GM18508 (cell line): ENCODE measurements around the gene SLC12A6.
"Not testable (repeated sequence)": the region's sequence is repeated elsewhere in the genome, so short reads cannot be mapped to it uniquely, and the experiment has no call there.

ENCODE experiments used
- ATAC-seq: cut with Tn5 transposase; IDR thresholded peaks from one replicate; pipeline ENCODE4 v1.9.1; 2021; ENCODE audit warnings: moderate number of reproducible peaks; ENCODE audit not compliant: insufficient read depth, unreplicated experiment

Gene SLC12A6

GRCh38 chr15:34358948-34359347, 21.4 kb upstream of the SLC12A6 start:
- no peak for ATAC-seq

DNA sequence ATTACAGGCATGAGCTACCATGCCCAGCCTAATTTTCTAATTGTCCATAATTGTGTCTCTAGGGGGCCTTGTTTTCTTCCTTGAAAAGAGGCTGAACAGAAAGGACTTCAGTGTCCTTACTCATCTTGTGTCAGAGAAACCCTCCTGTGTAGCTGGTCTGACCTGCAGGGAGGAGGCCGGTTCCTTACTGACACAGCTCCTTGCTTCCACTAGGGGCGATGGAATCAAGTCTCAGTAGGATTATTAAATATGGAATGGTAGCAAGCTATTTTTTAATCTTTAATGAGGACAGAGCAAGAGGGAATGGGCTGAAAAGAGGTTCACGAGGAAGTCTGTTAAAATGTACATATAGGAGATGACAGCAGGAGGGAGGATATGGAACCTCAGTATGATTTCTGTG, 20.8 kb upstream of the SLC12A6 start:
- no peak for ATAC-seq

DNA sequence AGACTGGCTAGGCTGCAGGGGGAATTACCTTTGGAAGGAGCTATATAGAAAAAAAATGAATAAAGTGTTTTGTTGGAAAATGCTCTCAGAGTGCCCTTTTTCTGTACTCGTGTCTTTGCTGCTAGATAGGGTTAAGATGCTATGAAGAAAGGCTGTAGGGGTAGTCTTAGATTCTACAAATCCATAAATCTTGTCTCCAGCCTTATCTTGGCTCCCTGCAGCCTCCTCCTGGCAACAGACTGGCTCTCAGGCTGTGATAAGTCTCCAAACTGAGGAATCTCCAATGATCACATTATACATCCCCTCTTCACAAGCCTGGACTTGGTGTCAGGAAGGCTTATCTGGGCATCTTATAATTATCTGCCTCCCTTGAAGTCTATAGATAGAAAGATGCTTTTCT, 20.1 kb upstream of the SLC12A6 start:
- ATAC-seq: no peak

- ATAC-seq: no peak
Measured at GRCh38 chr15:34355241-34355640, 17.7 kb upstream of the SLC12A6 start.

DNA sequence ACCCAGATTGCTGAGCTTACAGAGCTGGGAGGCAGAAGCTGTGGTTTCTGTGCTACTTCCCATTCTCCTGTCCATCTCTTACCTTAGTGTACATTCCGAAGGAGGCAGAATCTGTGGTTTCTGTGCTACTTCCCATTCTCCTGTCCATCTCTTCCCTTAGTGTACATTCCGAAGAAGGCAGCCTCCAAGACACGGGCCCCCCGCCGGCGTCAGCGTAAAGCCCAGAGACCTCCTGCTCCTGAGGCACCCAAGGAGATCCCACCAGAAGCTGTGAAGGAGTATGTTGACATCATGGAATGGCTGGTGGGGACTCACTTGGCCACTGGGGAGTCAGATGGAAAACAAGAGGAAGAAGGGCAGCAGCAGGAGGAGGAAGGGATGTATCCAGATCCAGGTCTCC, 16.7 kb upstream of the SLC12A6 start:
- ATAC-seq: no peak

- no peak for ATAC-seq
Measured at GRCh38 chr15:34353627-34354026, 16.0 kb upstream of the SLC12A6 start.

- not testable (repeated sequence) for ATAC-seq
Measured at GRCh38 chr15:34352996-34353395, 15.4 kb upstream of the SLC12A6 start.

DNA sequence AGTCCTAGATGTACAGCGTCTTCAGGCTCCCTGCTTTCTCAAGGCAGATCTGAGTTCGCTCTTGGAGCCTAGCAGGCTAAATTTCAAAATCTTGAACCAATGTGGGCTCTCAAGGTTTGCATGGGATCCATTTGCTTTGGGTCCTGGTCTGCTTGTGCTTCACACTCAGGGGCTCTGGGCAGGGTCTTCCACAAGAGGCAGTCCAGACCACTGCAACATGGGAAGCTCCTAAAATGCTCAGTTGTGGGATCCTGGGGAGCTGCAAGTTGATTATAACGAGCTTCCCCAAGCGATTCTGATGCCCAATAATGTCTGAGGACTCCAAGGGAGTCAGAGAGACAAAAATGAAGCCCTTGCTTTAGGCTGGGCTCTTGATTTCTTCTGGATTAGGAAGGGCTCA, 12.2 kb upstream of the SLC12A6 start:
- ATAC-seq: no peak

DNA sequence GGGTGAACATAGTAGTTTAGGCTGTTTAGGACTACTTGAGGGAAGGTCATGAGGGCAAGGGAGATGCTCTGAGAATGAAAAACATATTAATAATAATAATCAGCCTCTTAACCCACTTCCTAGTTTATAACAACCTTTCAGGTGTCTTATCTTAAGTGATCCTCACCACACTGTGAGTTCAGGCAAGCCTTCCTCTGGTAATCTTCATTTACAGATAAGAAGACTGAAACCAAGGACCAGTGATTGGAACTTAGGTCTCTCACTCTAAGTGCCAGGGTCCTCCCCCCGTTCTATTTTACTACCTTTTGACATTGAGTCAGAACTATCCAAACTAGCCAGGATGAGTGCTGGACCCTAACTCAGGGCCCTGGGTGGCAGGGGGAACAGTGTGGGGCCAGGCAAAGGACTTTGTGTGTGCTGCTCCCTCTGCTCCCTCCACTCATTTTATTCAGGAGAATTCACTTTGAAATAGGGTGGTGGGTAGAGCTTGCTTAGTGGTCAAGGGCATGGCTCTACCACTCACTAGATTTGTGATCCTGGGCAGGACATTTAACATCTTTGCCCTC, 11.2 kb upstream of the SLC12A6 start:
- ATAC-seq: no peak

DNA sequence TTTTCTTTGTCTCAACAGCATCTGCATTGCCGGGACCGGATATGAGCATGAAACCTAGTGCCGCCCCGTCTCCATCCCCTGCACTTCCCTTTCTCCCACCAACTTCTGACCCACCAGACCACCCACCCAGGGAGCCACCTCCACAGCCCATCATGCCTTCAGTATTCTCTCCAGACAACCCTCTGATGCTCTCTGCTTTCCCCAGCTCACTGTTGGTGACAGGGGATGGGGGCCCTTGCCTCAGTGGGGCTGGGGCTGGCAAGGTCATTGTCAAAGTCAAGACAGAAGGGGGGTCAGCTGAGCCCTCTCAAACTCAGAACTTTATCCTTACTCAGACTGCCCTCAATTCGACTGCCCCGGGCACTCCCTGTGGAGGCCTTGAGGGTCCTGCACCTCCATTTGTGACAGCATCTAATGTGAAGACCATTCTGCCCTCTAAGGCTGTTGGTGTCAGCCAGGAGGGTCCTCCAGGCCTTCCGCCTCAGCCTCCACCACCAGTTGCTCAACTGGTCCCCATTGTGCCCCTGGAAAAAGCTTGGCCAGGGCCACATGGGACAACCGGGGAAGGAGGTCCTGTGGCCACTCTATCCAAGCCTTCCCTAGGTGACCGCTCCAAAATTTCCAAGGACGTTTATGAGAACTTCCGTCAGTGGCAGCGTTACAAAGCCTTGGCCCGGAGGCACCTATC, 10.5 kb upstream of the SLC12A6 start:
- ATAC-seq: no peak

DNA sequence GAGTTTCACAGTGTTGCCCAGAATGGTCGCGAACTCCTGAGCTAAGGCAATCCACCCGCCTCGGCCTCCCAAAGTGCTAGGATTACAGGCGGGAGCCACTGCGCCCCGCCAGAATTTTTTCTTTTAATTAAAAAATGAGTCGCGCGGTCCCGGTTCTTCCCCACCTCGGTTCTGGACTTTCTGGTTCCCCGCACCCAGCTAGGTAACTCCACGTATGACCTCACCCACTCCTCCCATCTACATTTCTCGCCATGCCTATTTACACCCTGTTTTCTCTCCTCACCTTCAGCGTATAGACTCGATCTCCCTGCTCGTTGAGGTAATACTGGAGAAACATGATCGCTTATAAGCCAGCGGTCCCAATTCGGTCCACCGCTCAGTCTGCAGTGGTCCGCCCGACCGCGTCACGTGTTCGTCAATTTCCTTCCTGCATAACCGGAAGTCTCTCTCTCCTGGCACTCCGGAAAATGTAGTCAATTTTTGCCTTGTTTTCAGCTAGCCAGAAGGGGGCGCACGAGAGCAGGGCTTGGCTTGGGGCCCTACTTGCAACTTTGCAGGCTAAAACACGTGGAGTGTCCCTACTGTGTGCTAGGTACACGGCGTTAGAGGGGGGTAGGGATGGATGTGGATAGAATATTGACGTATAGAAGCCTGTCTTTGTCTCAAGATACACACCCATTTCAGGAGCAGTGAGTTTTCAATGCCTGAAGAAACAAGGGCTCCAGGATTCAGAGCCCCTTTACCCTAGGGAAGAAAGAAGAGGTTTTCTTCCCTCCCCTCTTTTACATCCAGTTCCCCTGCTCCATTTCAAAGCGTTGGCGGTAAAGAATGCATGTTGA, 5.4 kb upstream of the SLC12A6 start, which contains the start of the genes NOP10 and NUTM1:
NOP10 (minus strand) TSS at position 400 of the 839 bp plus-strand sequence; CDS start at position 337, 63 bp downstream.
NUTM1 (plus strand) TSS at position 579 of the 839 bp plus-strand sequence. CDS start 382 bp downstream, outside the sequence.
- peak; percentile 49 for ATAC-seq

GRCh38 chr15:34342213-34342736, 4.7 kb upstream of the SLC12A6 start:
- not testable (repeated sequence) for ATAC-seq

DNA sequence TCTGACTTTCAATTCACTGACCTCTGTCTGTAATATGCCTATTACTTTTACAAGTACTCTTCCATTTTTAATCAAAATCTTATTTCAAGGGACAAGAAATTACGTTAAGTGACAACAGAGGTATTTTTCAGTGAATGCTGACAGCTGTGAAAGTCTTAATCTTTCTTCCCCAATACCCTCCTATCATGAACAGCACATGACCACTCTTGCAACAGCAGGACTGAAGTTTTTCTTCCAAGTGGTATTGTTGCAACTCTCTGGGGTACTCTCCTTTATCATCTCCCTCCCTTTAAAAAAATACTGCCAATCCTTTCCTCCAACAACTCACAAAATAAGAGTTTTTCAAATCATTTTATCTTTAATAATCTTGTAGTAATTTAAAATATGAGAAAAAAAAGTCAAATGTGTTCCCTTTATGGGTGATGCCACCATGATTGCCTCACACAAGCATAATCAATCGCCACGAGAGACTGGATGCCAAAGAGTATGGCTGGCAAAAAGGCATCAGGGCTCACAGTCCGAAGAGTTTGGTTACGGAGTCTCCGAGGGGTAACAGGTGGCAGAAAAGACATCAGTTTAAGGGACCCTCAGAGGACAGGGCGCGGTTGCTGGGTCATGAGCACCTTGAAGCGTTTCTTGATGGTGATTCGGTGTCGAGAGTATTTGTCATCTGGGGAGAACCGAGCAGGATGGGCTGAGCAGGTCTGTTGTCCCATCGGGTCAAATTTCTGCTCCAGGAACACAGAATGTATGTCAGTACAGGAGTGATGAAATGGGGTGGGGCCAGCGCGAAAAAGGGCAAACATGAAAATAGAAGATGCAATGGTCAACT, 4.0 kb upstream of the SLC12A6 start:
- ATAC-seq: no peak

DNA sequence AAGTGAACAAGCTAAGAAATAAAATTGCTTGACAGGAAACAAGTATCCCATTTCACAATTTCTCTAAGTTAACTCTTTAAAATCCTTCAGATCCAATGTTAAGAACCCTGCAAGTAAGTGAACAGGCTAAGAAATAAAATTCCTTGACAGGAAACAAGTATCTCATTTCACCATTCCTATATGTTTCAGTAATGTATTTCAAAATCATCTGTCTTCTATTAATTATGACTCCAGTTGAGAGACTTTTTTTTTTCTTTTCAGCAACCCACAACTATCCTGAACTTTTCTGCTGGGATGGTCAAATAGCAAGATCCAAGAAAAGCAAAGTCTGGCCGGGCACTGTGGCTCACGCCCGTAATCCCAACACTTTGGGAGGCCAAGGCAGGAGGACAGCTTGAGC, 2.4 kb upstream of the SLC12A6 start:
- no peak for ATAC-seq

- ATAC-seq: no peak
Measured at GRCh38 chr15:34338347-34338746, 766 bp upstream of the SLC12A6 start.

DNA sequence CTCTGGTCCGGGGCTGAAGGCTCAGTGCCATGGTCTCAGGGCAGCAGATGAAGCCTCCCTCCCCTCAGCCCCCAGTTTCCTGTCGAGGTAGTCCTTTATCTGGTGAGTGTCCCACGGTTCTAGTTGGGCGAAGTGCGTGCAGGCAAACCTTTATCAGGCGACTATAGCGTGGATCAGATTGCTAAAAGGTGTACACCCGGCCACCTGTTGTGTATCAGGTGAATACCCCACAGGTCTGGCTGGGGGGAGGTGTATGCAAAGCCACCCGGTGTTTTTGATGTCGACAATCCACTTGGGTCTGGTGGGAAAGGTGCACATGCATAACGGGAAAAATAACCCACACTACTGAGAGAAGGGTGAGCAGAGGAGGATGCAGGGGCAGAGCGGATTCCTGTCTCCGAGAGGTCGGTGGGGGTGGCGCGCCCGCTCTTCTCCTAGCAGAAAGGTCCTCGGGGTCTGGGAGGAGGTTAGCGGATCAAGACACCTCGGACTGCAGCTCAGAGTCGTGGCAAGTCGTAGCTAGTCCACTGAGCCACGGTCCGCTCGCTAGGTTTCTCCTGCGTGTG, 507 bp downstream of the SLC12A6 start:
- no peak for ATAC-seq

- no peak for ATAC-seq
Measured at GRCh38 chr15:34336231-34336990, 1.2 kb downstream of the SLC12A6 start.

DNA sequence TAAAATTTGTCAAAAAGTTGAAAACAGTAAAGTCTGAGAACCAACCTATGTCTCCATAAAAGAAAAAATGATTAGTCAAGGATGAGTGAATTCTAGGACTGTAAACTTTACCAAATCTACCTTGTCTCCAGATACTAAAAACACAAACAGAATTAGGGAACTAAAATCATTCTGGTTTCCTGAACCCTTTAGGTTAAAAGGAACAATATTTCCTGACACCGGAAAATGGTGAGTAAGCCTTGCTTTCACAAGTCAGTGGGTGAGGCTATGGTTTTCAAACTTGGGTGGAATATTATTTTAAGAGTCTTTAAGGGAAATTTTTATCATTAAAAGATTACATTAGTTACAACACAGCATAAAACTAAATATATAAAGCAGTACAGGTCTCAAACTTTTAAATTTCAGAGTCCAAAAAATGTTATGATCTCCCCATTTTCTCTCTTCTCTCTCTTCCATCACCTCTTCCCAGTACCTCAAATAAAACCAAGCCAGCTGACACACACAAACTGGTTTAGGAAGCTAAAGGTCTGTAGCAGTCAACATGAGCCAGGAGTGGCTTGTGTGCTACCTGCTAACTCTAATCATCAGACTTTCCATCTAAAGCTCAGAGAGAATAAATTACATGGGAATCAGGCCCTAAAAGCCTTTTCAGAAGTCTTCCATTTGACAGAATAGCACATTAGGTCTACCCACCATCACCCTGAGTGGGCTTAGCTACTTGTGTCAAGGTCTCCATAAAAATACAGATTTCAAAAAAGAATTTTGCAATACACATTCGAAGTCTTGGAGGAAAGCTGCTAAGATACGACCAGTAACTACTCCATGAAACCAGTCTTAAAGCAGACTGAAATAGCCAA, 2.2 kb downstream of the SLC12A6 start:
- ATAC-seq: no peak
